K562 (cell line): Measurements from ENCODE around the gene CD70. TPM values are rescaled to one million over a fixed set of nuclear protein-coding genes. Genes with fewer than 3 reads are reported as not detected.

Experiments used
- ATAC-seq: fragments of 200-7000 bp; cut with Tn5 transposase; 3 replicates; pipeline ENCODE4 v1.9.1; 2020; ENCODE audit warnings: moderate library complexity
- BruUV-seq: library from RNA; stranded (reverse); fragments of 400-500 nt; replicated peaks from 2 replicates; lab custom pipeline; 2021; lab: Mats Ljungman, UMichigan
- CTCF ChIA-PET: fragments of 300-600 bp; formaldehyde crosslinking; extraction: SDS; loops from one replicate; lab custom pipeline; 2021; ENCODE audit warnings: low intra/inter-chr PET ratio; lab: Yijun Ruan, JAX
- POLR2A ChIA-PET: fragments of 300-600, 350-650 bp; sonication (Branson Sonifier 250); formaldehyde crosslinking; extraction: SDS; loops from one replicate; lab custom pipeline; 2021; ENCODE audit warnings: antibody characterized with exemption, inconsistent platforms; lab: Yijun Ruan, JAX
- DNase-seq, 4 experiments: peaks; one replicate each; pipeline versions ENCODE4 v3.0.0 to v3.0.0-alpha.2; 2011 to 2018; ENCODE audit warnings: low spot score in 3 of 4, mixed read lengths in 3 of 4; ENCODE audit errors: extremely low read depth in 1 of 4
- FAIRE-seq: peaks from 2 replicates; lab custom pipeline; 2011; peaks lifted over from hg19 to GRCh38; lab: Jason Lieb, UNC
- H2AFZ ChIP-seq: 2 replicates; pipeline ENCODE4 v1.6.0; 2011; ENCODE audit warnings: low read depth, low read length, control low read depth, inconsistent platforms
- H3K27ac ChIP-seq: fragments of 200-600 bp; 3 replicates; pipeline ENCODE4 v1.8.0; 2011; ENCODE audit warnings: low read depth, mild to moderate bottlenecking, control low read depth, inconsistent platforms, low read length, moderate library complexity, mixed read lengths; ENCODE audit errors: extremely low read depth
- H3K27me3 ChIP-seq, 2 experiments: fragments of 300-600 bp in 1 of 2; 2 replicates in 1 of 2; 3 replicates in 1 of 2; pipeline versions ENCODE4 v1.6.0 to v1.8.0; 2011; ENCODE audit warnings: inconsistent platforms in 2 of 2, low read length in 2 of 2, mild to moderate bottlenecking in 1 of 2, mixed read lengths in 1 of 2, moderate library complexity in 1 of 2; ENCODE audit not compliant: control insufficient read depth in 2 of 2, insufficient read depth in 2 of 2
- H3K36me3 ChIP-seq: fragments of 300-600 bp; 3 replicates; pipeline ENCODE4 v1.8.0; 2011; ENCODE audit warnings: mild to moderate bottlenecking, low read length, inconsistent platforms; ENCODE audit not compliant: control insufficient read depth, insufficient read depth
- H3K4me1 ChIP-seq, 2 experiments: fragments of 200-600 bp in 1 of 2; replicated peaks in 1 of 2; 2 replicates in 1 of 2; 3 replicates in 1 of 2; pipeline versions ENCODE4 v1.5.1 to v1.8.0; 2011; ENCODE audit warnings: inconsistent platforms in 2 of 2, low read length in 2 of 2, mild to moderate bottlenecking in 1 of 2, mixed read lengths in 1 of 2, moderate library complexity in 1 of 2; ENCODE audit not compliant: control insufficient read depth in 2 of 2, insufficient read depth in 2 of 2
- H3K4me2 ChIP-seq: 2 replicates; pipeline ENCODE4 v1.6.1; 2011; ENCODE audit warnings: low read length, control low read depth, inconsistent platforms, mixed read lengths; ENCODE audit not compliant: insufficient read depth
- H3K4me3 ChIP-seq: fragments of 200-600 bp; sonication (generic), shearing (Covaris generic); 2 replicates; pipeline ENCODE4 v1.5.1; 2016; ENCODE audit warnings: control low read depth, inconsistent platforms
- H3K79me2 ChIP-seq: fragments of 200-600 bp; 3 replicates; pipeline ENCODE4 v1.8.0; 2011; ENCODE audit warnings: low read length, inconsistent platforms; ENCODE audit not compliant: control insufficient read depth, insufficient read depth
- H3K9ac ChIP-seq, 2 experiments: 2 replicates each; pipeline versions ENCODE4 v1.6.0 to v1.6.1; 2011; ENCODE audit warnings: low read depth in 2 of 2, low read length in 2 of 2, control low read depth in 1 of 2, inconsistent platforms in 1 of 2, mild to moderate bottlenecking in 1 of 2, mixed read lengths in 1 of 2; ENCODE audit not compliant: insufficient read depth in 1 of 2
- H3K9me1 ChIP-seq: one replicate; pipeline ENCODE4 v1.6.0; 2011; ENCODE audit warnings: inconsistent platforms, mild to moderate bottlenecking, low read length, moderate library complexity; ENCODE audit not compliant: control insufficient read depth, insufficient read depth
- H3K9me3 ChIP-seq: replicated peaks from 2 replicates; pipeline ENCODE4 v1.5.1; 2011; ENCODE audit warnings: low read depth, low read length, inconsistent platforms; ENCODE audit not compliant: control insufficient read depth, insufficient read depth
- H4K20me1 ChIP-seq: replicated peaks from 2 replicates; pipeline ENCODE4 v1.6.1; 2011; ENCODE audit warnings: low read length, inconsistent platforms, mixed read lengths; ENCODE audit not compliant: control insufficient read depth, insufficient read depth
- BRF2 ChIP-seq: IDR thresholded peaks from 3 replicates; pipeline ENCODE4 v1.6.1; 2011; ENCODE audit warnings: borderline replicate concordance, mild to moderate bottlenecking; ENCODE audit not compliant: insufficient read length, insufficient read depth
- ELF4 ChIP-seq: fragments of 450-650 bp; formaldehyde crosslinking; IDR thresholded peaks from 2 replicates; pipeline ENCODE4 v1.4.0; 2022; ENCODE audit warnings: missing genetic modification characterization
- HBP1 ChIP-seq: fragments of 450-650 bp; formaldehyde crosslinking; IDR thresholded peaks from 2 replicates; pipeline ENCODE4 v1.4.0; 2022; ENCODE audit warnings: missing genetic modification characterization
- MLLT1 ChIP-seq, 2 experiments: fragments of 450-650 bp; IDR thresholded peaks; 2 replicates each; pipeline ENCODE4 v1.6.1; 2016
- OTX1 ChIP-seq: fragments of 450-650 bp; formaldehyde crosslinking; IDR thresholded peaks from 2 replicates; pipeline ENCODE4 v1.4.0; 2022; ENCODE audit warnings: mild to moderate bottlenecking
- PCBP2 ChIP-seq: fragments of 200-400 bp; formaldehyde crosslinking; IDR thresholded peaks from 2 replicates; pipeline ENCODE4 v1.6.1; 2018; ENCODE audit warnings: low read length, low read depth, mild to moderate bottlenecking, moderate library complexity; ENCODE audit not compliant: poor library complexity, severe bottlenecking
- POLR2AphosphoS2 ChIP-seq: IDR thresholded peaks from 2 replicates; pipeline ENCODE4 v1.6.1; 2012; ENCODE audit warnings: low read length, improper control_type of control experiment
- POLR2B ChIP-seq: fragments of 450-650 bp; IDR thresholded peaks from 2 replicates; pipeline ENCODE4 v1.6.1; 2018; ENCODE audit warnings: low read depth; ENCODE audit not compliant: partially characterized antibody
- SRSF7 ChIP-seq: fragments of 200-400 bp; formaldehyde crosslinking; optimal IDR thresholded peaks from 2 replicates; pipeline ENCODE3; 2017; ENCODE audit warnings: mild to moderate bottlenecking, low read depth, low read length
- SUPT5H ChIP-seq: fragments of 450-650 bp; IDR thresholded peaks from 2 replicates; pipeline ENCODE4 v1.6.1; 2016
- TCFL5 ChIP-seq: fragments of 250-450 bp; sonication (Bioruptor Pico); conservative IDR thresholded peaks from 2 replicates; pipeline ENCODE4 v1.6.1; 2021; ENCODE audit warnings: mild to moderate bottlenecking, moderate library complexity, matching md5 sums
- THRB ChIP-seq: fragments of 450-650 bp; formaldehyde crosslinking; conservative IDR thresholded peaks from 2 replicates; pipeline ENCODE4 v1.4.0; 2022; ENCODE audit warnings: mild to moderate bottlenecking, missing genetic modification characterization
- ZBTB26 ChIP-seq: fragments of 450-650 bp; formaldehyde crosslinking; IDR thresholded peaks from 2 replicates; pipeline ENCODE4 v1.4.0; 2022; ENCODE audit warnings: missing genetic modification characterization
- WGBS: fragments of 100-300 bp; shearing (Covaris generic); methylation state at CpG from one replicate; pipeline ENCODE4 v1.1.6; 2016; ENCODE audit warnings: low coverage, mixed read lengths; ENCODE audit not compliant: insufficient coverage; ENCODE audit errors: missing lambda C conversion rate; 5-methylcytosine and 5-hydroxymethylcytosine counted together
- in situ Hi-C: fragments of 300-500 bp; cut with MboI; formaldehyde crosslinking; loops from 4 replicates; pipeline ENCODE4 v1.15.0; 2018; ENCODE audit warnings: inconsistent platforms, mixed read lengths
- intact Hi-C: fragments of 100-400 bp; cut with micrococcal nuclease; formaldehyde crosslinking; loops from 2 replicates; pipeline ENCODE4 v1.14.2; 2022
- polyA plus RNA-seq, 8 experiments: library from polyadenylated mRNA; depleted of rRNA in 4 of 8; stranded (reverse) in 5 of 8; unstranded in 3 of 8; fragments of >200 nt; fragmentation: Nextera tagmentation in 2 of 8; fragmentation: Illumina TruSeq in 1 of 8; extraction: Ambion mirVana in 2 of 8; extraction: Trizol in 1 of 8; gene quantifications; 2 replicates each; pipeline versions ENCODE4 v1.2.1 to v1.2.3, GENCODE V29; 2011 to 2014; ENCODE audit warnings: inconsistent platforms in 1 of 8, missing spikeins in 1 of 8
- total RNA-seq, 7 experiments: library from RNA; depleted of rRNA in 6 of 7; stranded (reverse); fragments of >200 nt in 6 of 7; fragmentation: Illumina TruSeq in 2 of 7; extraction: Trizol in 2 of 7; gene quantifications; 2 replicates each; pipeline versions ENCODE4 v1.2.1 to v1.2.3, GENCODE V29; 2011 to 2021; ENCODE audit warnings: low replicate concordance in 1 of 7

CD70 gene
- total and polyA plus RNA-seq, 9 of the 15 experiments (the other 6 are each of a cell fraction or from before 2014, with no cell fraction given) = 0.06 to 0.58 (median 0.33) TPM; not detected in 4

GRCh38 chr19:6589711-6590257, 1.2 kb downstream of the CD70 start:
- DNase-seq (no peak), ATAC-seq (no peak), FAIRE-seq (no peak)
- in situ Hi-C loops = no loop called here
- no peak overlapping the region for H3K4me2 ChIP-seq
- no peaks in the 10 kb centered on the region for H3K9me1 ChIP-seq
- WGBS = 29% methylated on average over 10 of the region's 16 CpGs
- peak overlapping the region; percentile 58; the same call in 1 of the 2 replicates for H2AFZ ChIP-seq
- intact Hi-C loops = no loop called here
- H3K36me3 ChIP-seq = no peaks in the 10 kb centered on the region
- no peaks in the 10 kb centered on the region for H4K20me1 ChIP-seq
- H3K27me3 ChIP-seq = peaks cover 0 to 11% of the 10 kb centered on the region in 2 experiments; a peak in 2 of 5 replicates
- H3K9ac ChIP-seq = peak overlapping the region in 1 of 2 experiments; percentile 54; a peak in 1 of 4 replicates
- H3K9me3 ChIP-seq = no peaks in the 10 kb centered on the region
- ChIA-PET POLR2A (no interaction called here), CTCF (no interaction called here)
- H3K4me3 ChIP-seq = no peak overlapping the region
- no TSS peak for BruUV-seq
- H3K79me2 ChIP-seq = no peaks in the 10 kb centered on the region
- TF ChIP-seq PCBP2 (no peak), ELF4 (CRISPR knock-in tag) (peak; percentile 95), BRF2 (no peak), OTX1 (CRISPR knock-in tag) (peak; percentile 98), HBP1 (CRISPR knock-in tag) (peak; percentile 97), ZBTB26 (CRISPR knock-in tag) (peak; percentile 97), SUPT5H (peak; percentile 46), POLR2B (peak; percentile 62), SRSF7 (no peak), MLLT1 (IDR thresholded peaks at IDR 0.05) (0 out of 4 replicates have a peak, but pooled peaks of 1 of the 2 experiments have one; percentile 31), TCFL5 (CRISPR knock-in tag) (no peak), THRB (CRISPR knock-in tag) (peak; percentile 98), POLR2AphosphoS2 (peak; percentile 52; the same call in 1 of the 2 replicates)
- H3K27ac ChIP-seq = no peak overlapping the region
- H3K4me1 ChIP-seq = peaks cover 22 to 37% of the 10 kb centered on the region in 2 experiments; a peak in 4 of 5 replicates
